ENCODE measurements around the gene NIPSNAP2. TPM values are rescaled to one million over a fixed set of nuclear protein-coding genes. Genes with fewer than 3 reads are reported as not detected.
"Not testable (repeated sequence)": the region's sequence is repeated elsewhere in the genome, so short reads cannot be mapped to it uniquely, and the experiment has no call there.

NIPSNAP2 gene
- total RNA-seq, 3 donors from 2014 or later (not counting 1 experiment from before 2014, with no cell fraction given): 35.9 to 44.8 (median 42.8) TPM

GRCh38 chr7:56033671-56034432 is 69.5 kb downstream of the NIPSNAP2 start:
- no peaks in the 10 kb centered on the region for H3K9me3 ChIP-seq (ENCODE audit: control insufficient read depth, insufficient read depth, low read length)
- H3K4me3 ChIP-seq (ENCODE audit: low read length): peak overlapping the region; percentile 62
- H3K4me1 ChIP-seq (ENCODE audit: control insufficient read depth, insufficient read depth, low read length): peaks cover 2% of the 10 kb centered on the region
- Mint-ChIP-seq H3K27me3 (ENCODE audit: low read depth in 2 of 2) (no peaks in the 10 kb centered on the region), H3K36me3 (no peaks in the 10 kb centered on the region), H3K4me3 (peak overlapping the region; percentile 94), H3K4me1 (peaks cover 5 to 7% of the 10 kb centered on the region in 2 donors), H3K27ac (peak overlapping the region; percentile 8 to 73), H3K9me3 (no peaks in the 10 kb centered on the region)
- intact Hi-C loops (cut with micrococcal nuclease): no loop called here
- WGBS (ENCODE audit: insufficient coverage): 1% methylated on average over 27 of the region's 27 CpGs
- peak; percentile 24 for TF ChIP-seq CTCF (IDR thresholded peaks at IDR 0.05)
- H3K27me3 ChIP-seq (ENCODE audit: control insufficient read depth, insufficient read depth, low read length): no peaks in the 10 kb centered on the region
- DNase-seq (peak; percentile 45 to 83), ATAC-seq (peak; percentile 85 to 93 (median 91))
- no peak overlapping the region for H3K27ac ChIP-seq (ENCODE audit: low read length)
- H3K36me3 ChIP-seq (ENCODE audit: control insufficient read depth, insufficient read depth, low read length): no peaks in the 10 kb centered on the region

- H3K27me3 Mint-ChIP-seq (ENCODE audit: low read depth in 2 of 2): no peaks in the 10 kb centered on the region
- no peak overlapping the region for H3K27ac ChIP-seq (ENCODE audit: low read length)
- H3K27me3 ChIP-seq (ENCODE audit: control insufficient read depth, insufficient read depth, low read length): no peaks in the 10 kb centered on the region
- no peaks in the 10 kb centered on the region for H3K9me3 Mint-ChIP-seq
- no peak for DNase-seq
- no peak overlapping the region for H3K27ac Mint-ChIP-seq
- H3K36me3 Mint-ChIP-seq: no peaks in the 10 kb centered on the region
- no peaks in the 10 kb centered on the region for H3K36me3 ChIP-seq (ENCODE audit: control insufficient read depth, insufficient read depth, low read length)
- no peaks in the 10 kb centered on the region for H3K9me3 ChIP-seq (ENCODE audit: control insufficient read depth, insufficient read depth, low read length)
- WGBS (ENCODE audit: insufficient coverage): 92% methylated on average over 3 of the region's 3 CpGs
- H3K4me3 Mint-ChIP-seq: no peak overlapping the region
- no peak for ATAC-seq
- H3K4me1 Mint-ChIP-seq: no peaks in the 10 kb centered on the region
- no peaks in the 10 kb centered on the region for H3K4me1 ChIP-seq (ENCODE audit: control insufficient read depth, insufficient read depth, low read length)
- H3K4me3 ChIP-seq (ENCODE audit: low read length): no peak overlapping the region
- TF ChIP-seq CTCF (IDR thresholded peaks at IDR 0.05): no peak
- intact Hi-C loops (cut with micrococcal nuclease): no loop called here
Observed at GRCh38 chr7:56040730-56041129, 76.3 kb downstream of the NIPSNAP2 start.

- H3K36me3 Mint-ChIP-seq; intact Hi-C loops (cut with micrococcal nuclease); H3K9me3 ChIP-seq (ENCODE audit: control insufficient read depth, insufficient read depth, low read length); H3K4me1 Mint-ChIP-seq; DNase-seq; H3K4me3 Mint-ChIP-seq; H3K27me3 Mint-ChIP-seq (ENCODE audit: low read depth in 2 of 2); H3K27ac Mint-ChIP-seq; H3K4me1 ChIP-seq (ENCODE audit: control insufficient read depth, insufficient read depth, low read length); H3K27me3 ChIP-seq (ENCODE audit: control insufficient read depth, insufficient read depth, low read length); H3K27ac ChIP-seq (ENCODE audit: low read length); ATAC-seq; H3K4me3 ChIP-seq (ENCODE audit: low read length); H3K36me3 ChIP-seq (ENCODE audit: control insufficient read depth, insufficient read depth, low read length); H3K9me3 Mint-ChIP-seq: not testable (repeated sequence)
- 98% methylated on average over 2 of the region's 2 CpGs for WGBS (ENCODE audit: insufficient coverage)
Observed at GRCh38 chr7:56045758-56046157, 81.4 kb downstream of the NIPSNAP2 start.

GRCh38 chr7:56046721-56047445 is 82.5 kb downstream of the NIPSNAP2 start:
- H3K9me3 Mint-ChIP-seq: no peaks in the 10 kb centered on the region
- WGBS (ENCODE audit: insufficient coverage): 90% methylated on average over 5 of the region's 5 CpGs
- ATAC-seq (no peak), DNase-seq (no peak)
- H3K4me1 ChIP-seq (ENCODE audit: control insufficient read depth, insufficient read depth, low read length): peaks cover 12% of the 10 kb centered on the region
- peaks cover 0 to 14% of the 10 kb centered on the region in 2 donors for H3K4me1 Mint-ChIP-seq
- H3K27ac ChIP-seq (ENCODE audit: low read length): no peak overlapping the region
- intact Hi-C loops (cut with micrococcal nuclease): no loop called here
- no peak overlapping the region for H3K27ac Mint-ChIP-seq
- H3K36me3 Mint-ChIP-seq: no peaks in the 10 kb centered on the region
- no peak for TF ChIP-seq CTCF (IDR thresholded peaks at IDR 0.05)
- H3K4me3 Mint-ChIP-seq: no peak overlapping the region
- H3K27me3 Mint-ChIP-seq (ENCODE audit: low read depth in 2 of 2): no peaks in the 10 kb centered on the region
- no peaks in the 10 kb centered on the region for H3K9me3 ChIP-seq (ENCODE audit: control insufficient read depth, insufficient read depth, low read length)
- no peaks in the 10 kb centered on the region for H3K36me3 ChIP-seq (ENCODE audit: control insufficient read depth, insufficient read depth, low read length)
- H3K4me3 ChIP-seq (ENCODE audit: low read length): no peak overlapping the region
- no peaks in the 10 kb centered on the region for H3K27me3 ChIP-seq (ENCODE audit: control insufficient read depth, insufficient read depth, low read length)

GRCh38 chr7:56047446-56048116 is 83.2 kb downstream of the NIPSNAP2 start:
- H3K9me3 Mint-ChIP-seq; H3K36me3 ChIP-seq (ENCODE audit: control insufficient read depth, insufficient read depth, low read length); H3K27me3 ChIP-seq (ENCODE audit: control insufficient read depth, insufficient read depth, low read length); H3K27ac Mint-ChIP-seq; H3K27me3 Mint-ChIP-seq (ENCODE audit: low read depth in 2 of 2); H3K36me3 Mint-ChIP-seq; DNase-seq; H3K27ac ChIP-seq (ENCODE audit: low read length); intact Hi-C loops (cut with micrococcal nuclease); H3K4me3 ChIP-seq (ENCODE audit: low read length); H3K9me3 ChIP-seq (ENCODE audit: control insufficient read depth, insufficient read depth, low read length); H3K4me3 Mint-ChIP-seq; ATAC-seq: not testable (repeated sequence)
- H3K4me1 ChIP-seq (ENCODE audit: control insufficient read depth, insufficient read depth, low read length): peaks cover 19% of the 10 kb centered on the region
- WGBS (ENCODE audit: insufficient coverage): 94% methylated on average over 10 of the region's 11 CpGs
- H3K4me1 Mint-ChIP-seq: peaks cover 4 to 18% of the 10 kb centered on the region in 2 donors
